ES-I3 (cell line): Measurements from ENCODE around the gene PANK3.
"Not testable (repeated sequence)": the region's sequence is repeated elsewhere in the genome, so short reads cannot be mapped to it uniquely, and the experiment has no call there.

Experiments used
- H3K36me3 ChIP-seq: 2 replicates; pipeline ENCODE4 v1.6.1; 2013; ENCODE audit warnings: mild to moderate bottlenecking, low read length, control low read depth, moderate library complexity; ENCODE audit not compliant: insufficient read depth
- H3K4me1 ChIP-seq: 2 replicates; pipeline ENCODE4 v1.6.1; 2013; ENCODE audit warnings: mild to moderate bottlenecking, control low read depth, low read length; ENCODE audit not compliant: insufficient read depth
- H3K9ac ChIP-seq: 2 replicates; pipeline ENCODE4 v1.6.1; 2013; ENCODE audit warnings: low read depth, mild to moderate bottlenecking, low read length, moderate library complexity
- H3K9me3 ChIP-seq: 2 replicates; pipeline ENCODE4 v1.6.1; 2013; ENCODE audit warnings: mild to moderate bottlenecking, low read length, moderate library complexity; ENCODE audit not compliant: control insufficient read depth, insufficient read depth

PANK3 gene

DNA sequence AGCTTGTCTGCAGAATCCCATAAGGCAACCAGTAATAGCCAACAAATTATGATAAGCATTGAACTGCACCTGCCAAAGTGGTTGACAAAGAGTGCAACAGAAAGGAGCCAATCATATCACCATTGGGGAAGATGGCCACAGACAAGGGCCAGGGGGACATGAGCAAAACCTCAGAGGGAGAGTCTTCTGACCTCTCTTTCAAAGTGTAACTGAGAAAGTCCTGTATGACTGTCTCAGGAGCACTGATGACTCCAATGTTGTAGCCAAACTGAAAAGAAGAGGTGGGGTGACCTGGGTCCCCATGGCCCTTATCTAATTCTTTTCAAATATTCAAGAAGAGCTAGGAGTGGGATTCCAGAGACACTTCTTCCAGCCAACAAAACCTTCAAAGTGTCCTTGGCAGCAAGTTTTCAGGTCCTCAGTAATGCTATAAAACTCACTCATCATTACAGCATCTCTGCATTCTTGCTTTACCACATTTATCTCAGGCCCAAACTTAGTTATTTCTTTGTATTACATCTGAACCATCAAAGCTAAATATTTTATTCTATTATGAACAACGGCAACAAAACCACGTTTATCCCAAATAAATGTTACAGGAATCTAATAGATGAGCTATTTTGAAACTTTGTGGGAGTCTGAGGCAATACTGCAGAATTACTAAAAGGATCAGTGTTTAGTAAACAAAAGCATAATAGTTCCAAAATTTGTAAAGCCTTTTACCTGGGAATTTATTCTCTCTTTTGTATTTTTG is 25.6 kb downstream of the PANK3 start:
- H3K9ac ChIP-seq: no peak overlapping the region
- H3K9me3 ChIP-seq: no peaks in the 10 kb centered on the region
- H3K36me3 ChIP-seq: peaks cover 14% of the 10 kb centered on the region
- H3K4me1 ChIP-seq: no peaks in the 10 kb centered on the region

DNA sequence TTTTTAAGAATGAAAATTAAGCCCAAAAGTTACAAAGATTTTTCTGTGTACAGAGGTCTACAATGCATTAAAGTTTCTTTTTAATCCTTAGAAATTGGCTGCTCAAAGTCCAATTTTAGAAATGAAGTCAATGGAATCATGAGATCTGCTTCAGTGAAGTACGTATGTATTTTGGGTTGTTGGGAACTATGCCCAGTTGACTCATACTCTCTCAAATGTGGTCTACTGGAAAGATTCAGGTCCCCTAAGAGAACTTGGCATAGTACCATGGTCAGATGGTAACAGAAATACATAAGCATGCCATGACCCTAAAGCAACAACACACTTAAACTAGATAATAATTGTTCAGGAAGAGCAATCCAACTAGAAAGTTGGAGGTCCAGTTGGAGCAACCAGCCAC is 27.0 kb downstream of the PANK3 start:
- Histone ChIP-seq H3K4me1 (no peaks in the 10 kb centered on the region), H3K9me3 (no peaks in the 10 kb centered on the region), H3K36me3 (peaks cover 7% of the 10 kb centered on the region; the same call in 1 of the 2 replicates), H3K9ac (no peak overlapping the region)

DNA sequence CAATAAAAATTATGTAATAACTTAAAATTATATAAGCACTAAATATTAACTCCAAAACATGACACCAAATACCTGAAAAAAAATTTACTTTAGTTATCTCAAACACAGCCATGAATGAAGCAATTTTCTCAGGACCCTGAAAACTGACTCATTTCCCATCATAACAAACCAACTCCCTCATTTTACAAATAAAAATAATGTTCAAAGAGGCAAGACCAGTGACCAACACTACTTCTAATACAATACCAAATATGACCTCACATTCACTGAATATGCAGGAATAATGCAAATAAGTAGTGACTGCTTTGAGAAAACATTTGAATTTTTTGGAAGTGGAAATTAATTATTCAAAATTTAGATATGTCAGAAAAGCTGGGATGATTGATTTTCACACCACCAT is 28.5 kb downstream of the PANK3 start:
- Histone ChIP-seq H3K4me1 (no peaks in the 10 kb centered on the region), H3K36me3 (peaks cover 2% of the 10 kb centered on the region; the same call in 1 of the 2 replicates), H3K9ac (no peak overlapping the region), H3K9me3 (no peaks in the 10 kb centered on the region)

DNA sequence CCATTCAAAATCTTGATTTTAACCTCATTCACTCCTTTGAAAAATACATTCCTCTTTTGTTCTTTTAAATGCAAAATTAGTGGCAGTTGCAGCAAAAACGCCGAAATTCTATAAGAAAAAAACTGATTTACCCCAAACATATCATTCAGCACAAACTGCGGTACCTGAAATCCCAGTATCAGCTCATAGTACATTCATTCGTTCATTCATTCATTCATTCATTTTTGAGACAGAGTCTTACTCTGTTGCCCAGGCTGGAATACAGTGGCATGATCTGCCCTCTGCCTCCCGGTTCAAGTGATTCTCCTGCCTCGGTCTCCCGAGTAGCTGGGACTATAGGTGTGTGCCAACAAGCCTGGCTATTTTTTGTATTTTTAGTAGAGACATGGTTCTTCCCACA is 29.6 kb downstream of the PANK3 start:
- Histone ChIP-seq H3K4me1 (no peaks in the 10 kb centered on the region), H3K9ac (no peak overlapping the region), H3K9me3 (no peaks in the 10 kb centered on the region), H3K36me3 (peaks cover 2% of the 10 kb centered on the region; the same call in 1 of the 2 replicates)

DNA sequence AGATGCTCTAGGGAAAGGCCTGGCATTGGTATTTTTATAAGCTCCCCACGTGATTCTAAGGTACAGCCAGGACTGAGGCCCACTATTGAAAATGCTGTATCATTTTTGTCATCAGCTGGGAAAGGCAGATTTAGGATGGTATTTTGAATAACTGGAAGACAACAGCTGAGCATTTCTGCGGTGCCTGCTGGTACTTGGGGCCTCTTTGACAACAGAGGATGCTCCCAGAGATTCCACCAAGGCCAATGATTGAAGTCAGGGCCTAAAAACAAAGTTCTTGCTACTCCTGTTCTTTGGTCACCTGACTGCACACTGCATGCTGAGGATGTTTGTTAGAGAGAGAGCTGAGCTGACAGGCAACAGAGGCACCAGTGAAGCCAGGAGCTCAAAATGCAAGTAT is 42.0 kb downstream of the PANK3 start:
- H3K4me1 ChIP-seq: peaks cover 7% of the 10 kb centered on the region
- H3K9me3 ChIP-seq: no peaks in the 10 kb centered on the region

DNA sequence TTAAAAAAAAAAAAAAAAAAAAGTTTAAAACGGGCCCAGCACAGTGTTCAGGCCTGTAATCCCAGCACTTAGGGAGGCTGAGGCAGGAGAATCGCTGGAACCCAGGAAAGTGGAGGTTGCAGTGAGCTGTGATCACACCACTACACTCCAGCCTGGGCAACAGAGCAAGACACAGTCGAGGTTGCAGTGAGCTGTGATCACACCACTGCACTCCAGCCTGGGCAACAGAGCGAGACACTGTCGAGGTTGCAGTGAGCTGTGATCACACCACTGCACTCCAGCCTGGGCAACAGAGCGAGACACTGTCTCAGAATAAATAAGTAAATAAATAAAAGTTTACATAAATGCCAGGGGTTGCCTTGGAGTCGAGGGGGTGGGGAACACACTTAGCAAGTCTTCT is 44.8 kb downstream of the PANK3 start:
- H3K4me1 ChIP-seq: peaks cover 20% of the 10 kb centered on the region
- not testable (repeated sequence) for H3K9me3 ChIP-seq, H3K9ac ChIP-seq, H3K36me3 ChIP-seq

More for the DNA sequence above, 42.0 kb downstream of the PANK3 start:
- Histone ChIP-seq H3K9ac (no peak overlapping the region), H3K36me3 (no peaks in the 10 kb centered on the region)

DNA sequence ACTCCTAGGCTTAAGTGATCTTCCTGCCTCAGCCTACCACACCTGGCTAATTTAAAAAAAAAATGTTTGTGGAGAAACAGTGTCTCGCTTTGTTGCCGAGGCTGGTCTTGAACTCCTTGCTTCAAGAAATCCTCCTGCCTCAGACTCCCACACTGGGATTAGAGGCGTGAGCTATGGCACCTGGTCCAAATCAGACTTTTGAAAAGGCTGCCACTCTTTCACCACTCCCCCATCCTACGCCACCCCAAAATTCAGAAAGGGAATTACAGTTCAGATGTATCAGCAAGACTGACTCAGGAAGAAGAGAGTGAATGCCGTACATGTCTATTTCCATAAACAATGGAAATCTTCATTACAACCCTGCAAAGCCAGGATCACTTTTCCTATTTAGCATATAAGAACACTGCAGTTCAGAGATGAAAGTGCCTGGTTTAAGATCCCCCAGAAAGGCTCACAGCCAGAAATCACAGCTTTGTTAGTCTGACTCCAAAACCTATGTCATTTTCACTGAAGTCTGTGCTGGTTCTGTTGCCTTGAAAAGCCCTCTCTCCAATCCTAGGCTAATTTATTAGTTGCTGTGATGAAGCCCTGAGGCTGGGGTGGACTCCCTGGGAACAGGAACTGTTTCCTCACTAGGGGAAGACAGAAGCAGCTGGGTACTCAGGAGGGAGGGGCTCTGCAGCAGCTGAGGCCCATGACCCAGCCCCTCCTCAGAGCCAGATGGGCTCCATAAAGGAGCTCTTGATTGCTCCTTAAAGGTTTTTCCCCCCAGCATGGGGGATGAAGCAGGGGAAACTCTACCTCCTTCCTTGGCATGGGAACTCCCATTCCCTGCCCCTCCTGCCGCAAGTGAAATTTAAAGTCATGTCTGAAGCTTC is 46.9 kb downstream of the PANK3 start:
- Histone ChIP-seq H3K36me3 (no peaks in the 10 kb centered on the region), H3K4me1 (peaks cover 20% of the 10 kb centered on the region), H3K9me3 (no peaks in the 10 kb centered on the region), H3K9ac (no peak overlapping the region)

DNA sequence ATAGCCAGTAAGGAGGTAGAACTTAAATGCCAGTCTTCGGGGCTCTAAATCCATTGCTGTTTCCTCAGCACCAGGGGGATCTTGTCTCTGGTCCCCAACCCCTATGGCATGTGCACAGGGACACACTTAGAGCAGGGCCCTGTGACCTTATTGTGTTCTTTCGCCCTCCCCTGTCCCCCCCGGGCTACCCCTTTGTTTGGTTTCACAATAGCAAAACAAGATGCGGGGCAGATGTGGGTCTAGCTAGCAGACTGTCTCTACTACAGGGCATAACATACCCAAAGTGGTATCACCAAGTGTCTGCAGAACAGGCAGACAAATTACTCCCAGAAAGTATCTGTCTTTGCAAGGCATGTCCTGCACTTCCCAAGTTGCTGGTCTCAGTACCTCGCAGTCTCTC is 48.0 kb downstream of the PANK3 start:
- Histone ChIP-seq H3K4me1 (peaks cover 20% of the 10 kb centered on the region), H3K9ac (no peak overlapping the region)

DNA sequence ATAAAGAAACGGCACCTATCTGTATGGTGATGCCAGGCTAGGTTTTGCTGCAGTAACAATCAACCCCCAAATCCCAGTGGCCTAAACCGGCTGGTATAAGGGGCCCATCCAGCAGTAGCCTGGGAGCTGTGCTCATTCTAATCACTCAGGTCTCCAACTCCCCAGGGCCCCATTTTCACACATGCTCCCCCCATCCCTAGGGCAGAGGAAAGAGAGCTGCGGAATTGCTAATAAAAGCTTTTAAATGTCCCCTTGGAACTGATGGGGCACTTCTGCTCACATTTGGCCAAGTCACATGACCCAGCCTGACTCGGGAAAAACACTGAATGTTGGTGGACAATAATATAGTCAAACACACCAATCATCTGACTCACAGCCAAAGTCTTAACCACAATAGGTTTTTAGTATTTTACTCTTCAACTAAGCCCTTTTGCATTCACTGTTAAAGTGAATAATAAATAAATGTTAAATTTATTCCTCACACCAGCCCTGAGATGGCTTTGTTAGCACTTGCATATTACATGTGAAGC is 48.5 kb downstream of the PANK3 start:
- Histone ChIP-seq H3K9me3 (no peaks in the 10 kb centered on the region), H3K36me3 (no peaks in the 10 kb centered on the region), H3K9ac (no peak overlapping the region), H3K4me1 (peaks cover 20% of the 10 kb centered on the region)

More for the DNA sequence above, 48.0 kb downstream of the PANK3 start:
- H3K9me3 ChIP-seq: no peaks in the 10 kb centered on the region
- no peaks in the 10 kb centered on the region for H3K36me3 ChIP-seq

DNA sequence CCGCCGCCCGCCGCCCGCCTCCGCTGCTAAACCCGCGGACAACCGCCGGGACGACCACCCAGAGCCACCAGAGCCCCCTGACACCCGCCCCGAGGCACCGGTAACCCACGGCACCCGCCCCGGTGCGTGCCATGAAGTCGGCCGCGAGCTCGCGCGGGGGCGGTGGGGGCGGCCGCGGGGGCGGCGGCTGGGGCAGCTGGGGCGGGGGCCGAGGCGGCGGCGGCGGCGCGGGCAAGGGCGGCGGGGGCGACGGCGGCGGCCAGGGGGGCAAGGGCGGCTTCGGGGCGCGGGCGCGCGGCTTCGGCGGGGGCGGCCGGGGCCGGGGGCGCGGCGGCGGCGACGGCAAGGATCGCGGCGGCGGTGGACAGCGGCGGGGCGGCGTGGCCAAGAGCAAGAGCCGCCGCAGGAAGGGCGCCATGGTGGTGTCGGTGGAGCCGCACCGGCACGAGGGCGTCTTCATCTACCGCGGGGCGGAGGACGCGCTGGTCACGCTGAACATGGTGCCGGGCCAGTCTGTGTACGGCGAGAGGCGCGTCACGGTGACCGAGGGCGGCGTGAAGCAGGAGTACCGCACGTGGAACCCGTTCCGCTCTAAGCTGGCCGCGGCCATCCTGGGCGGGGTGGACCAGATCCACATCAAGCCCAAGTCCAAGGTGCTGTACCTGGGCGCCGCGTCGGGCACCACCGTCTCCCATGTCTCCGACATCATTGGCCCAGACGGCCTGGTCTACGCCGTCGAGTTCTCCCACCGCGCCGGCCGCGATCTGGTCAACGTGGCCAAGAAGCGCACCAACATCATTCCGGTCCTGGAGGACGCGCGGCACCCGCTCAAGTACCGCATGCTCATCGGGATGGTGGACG is 49.6 kb downstream of the PANK3 start:
- Histone ChIP-seq H3K4me1 (peaks cover 20% of the 10 kb centered on the region), H3K9me3 (no peaks in the 10 kb centered on the region), H3K9ac (peak overlapping the region; percentile 22; the same call in 1 of the 2 replicates), H3K36me3 (no peaks in the 10 kb centered on the region)

DNA sequence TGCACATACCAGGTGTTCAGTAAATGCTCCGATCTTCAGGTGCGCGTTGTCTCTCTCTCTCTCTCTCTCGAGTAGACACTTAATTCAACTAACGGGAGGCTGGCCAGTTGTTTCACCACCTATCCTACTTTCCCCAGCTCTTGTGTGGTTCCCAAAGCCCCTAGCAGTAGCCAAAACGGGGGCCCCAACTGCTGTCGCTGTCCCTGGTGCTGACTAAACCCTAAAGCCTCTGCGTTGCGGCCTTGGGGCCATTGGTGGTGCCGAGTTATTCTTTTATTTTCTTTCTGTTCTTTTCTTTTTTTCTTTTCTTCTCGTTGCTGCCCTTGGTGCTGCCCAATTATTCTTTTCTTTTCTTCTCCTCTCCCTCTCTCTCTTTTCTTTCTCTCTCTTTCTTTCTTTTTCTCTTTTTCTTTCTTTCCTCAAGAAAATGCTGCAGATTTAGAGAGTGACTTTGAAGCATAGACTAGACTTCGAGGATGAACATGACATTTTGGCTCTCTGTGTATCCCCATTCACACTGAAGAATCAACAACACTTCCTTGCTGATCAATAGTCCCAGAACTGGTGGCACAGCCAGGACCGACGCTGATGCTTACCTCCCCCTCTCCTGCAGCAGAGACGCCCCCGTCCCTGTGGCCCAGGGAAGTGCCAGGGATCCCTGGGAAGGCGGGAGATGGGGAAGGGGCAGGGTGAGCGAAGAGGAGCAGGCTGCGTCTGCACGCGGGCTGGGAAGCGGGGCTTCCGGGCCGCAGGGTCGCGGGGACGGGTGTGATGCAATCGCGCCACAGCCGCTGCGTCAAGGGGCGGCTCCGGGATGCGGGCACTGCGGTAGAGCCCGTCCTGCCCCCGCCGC is 50.4 kb downstream of the PANK3 start, which contains the start of gene FBLL1:
Gene FBLL1, plus strand, starts transcription at position 785 of the 853 bp plus-strand sequence. CDS start 200 bp downstream, outside the sequence.
- Histone ChIP-seq H3K36me3 (no peaks in the 10 kb centered on the region), H3K9me3 (no peaks in the 10 kb centered on the region), H3K4me1 (peaks cover 20% of the 10 kb centered on the region), H3K9ac (peak within 1 kb of the TSS; percentile 49)

DNA sequence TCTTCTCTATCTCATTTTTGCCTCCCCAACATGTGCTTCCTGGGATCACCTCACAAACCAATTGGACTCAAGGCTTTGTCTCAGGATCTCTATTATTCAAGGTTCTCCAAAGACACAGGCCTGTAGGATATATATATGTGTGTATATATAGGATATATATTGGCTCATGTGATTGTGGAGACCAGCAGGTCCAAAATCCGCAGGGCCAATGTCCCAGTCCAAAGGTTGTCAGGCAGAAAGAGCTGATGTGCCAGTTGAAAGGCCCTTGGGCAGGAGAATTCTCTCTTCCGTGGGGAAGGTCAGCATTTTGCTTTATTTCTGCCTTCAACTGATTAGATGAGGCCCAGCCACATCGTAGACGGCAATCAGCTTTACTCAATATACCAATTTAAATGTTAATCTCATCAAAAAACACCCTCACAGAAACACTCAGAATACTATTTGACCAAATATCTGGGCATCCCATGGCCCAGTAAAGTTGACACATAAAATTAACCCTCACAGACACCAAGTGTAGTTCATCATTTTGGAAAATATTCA is 51.3 kb downstream of the PANK3 start:
- Histone ChIP-seq H3K36me3 (no peaks in the 10 kb centered on the region), H3K9me3 (no peaks in the 10 kb centered on the region), H3K9ac (no peak overlapping the region), H3K4me1 (peaks cover 18% of the 10 kb centered on the region)

DNA sequence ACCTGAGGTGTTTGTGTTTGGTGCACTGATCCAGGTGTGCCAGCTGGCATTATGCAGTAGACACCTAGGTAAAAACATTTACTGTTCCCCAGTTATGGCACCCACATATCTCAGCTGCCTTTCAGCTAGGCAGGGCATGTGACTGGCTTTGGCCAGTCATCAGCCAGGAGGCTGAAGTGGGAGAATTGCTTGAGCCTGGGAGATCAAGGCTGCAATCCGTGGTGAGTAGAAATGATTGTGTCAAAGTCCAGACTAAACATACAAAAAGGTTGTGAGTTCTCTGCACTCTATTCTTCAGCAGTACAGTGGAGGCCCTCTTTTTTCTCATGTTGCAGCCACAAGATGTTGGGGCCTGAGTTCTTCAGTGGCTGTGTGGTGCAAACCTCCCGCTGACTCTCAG is 53.3 kb downstream of the PANK3 start:
- Histone ChIP-seq H3K9me3 (no peaks in the 10 kb centered on the region), H3K4me1 (no peaks in the 10 kb centered on the region), H3K9ac (no peak overlapping the region), H3K36me3 (no peaks in the 10 kb centered on the region)
